Right lobe of liver (tissue), 4 donors: ENCODE data around the gene AMPD1.

ENCODE experiments used
- POLR2A ChIP-seq: fragments of 450-650 bp; IDR thresholded peaks from one replicate; pipeline ENCODE4 v1.6.1; 2017; ENCODE audit warnings: antibody characterized with exemption, mild to moderate bottlenecking
- TF ChIP-seq, protein P1 (sequence below), 4 donors: fragments of 200-600 bp in 3 of 4; fragments of 450-650 bp in 1 of 4; IDR thresholded peaks; one replicate each; pipeline versions ENCODE4 v1.5.1 to v1.8.0; 2016 to 2022; ENCODE audit warnings: antibody characterized with exemption in 4 of 4, mild to moderate bottlenecking in 2 of 4
- donor health status: DM: no; HTN: no; CAD: no.
- donor health status: DM: no; HTN: no; CAD: no.
- donor health status: DM: no; HTN: yes; CAD: no.

DNA sequence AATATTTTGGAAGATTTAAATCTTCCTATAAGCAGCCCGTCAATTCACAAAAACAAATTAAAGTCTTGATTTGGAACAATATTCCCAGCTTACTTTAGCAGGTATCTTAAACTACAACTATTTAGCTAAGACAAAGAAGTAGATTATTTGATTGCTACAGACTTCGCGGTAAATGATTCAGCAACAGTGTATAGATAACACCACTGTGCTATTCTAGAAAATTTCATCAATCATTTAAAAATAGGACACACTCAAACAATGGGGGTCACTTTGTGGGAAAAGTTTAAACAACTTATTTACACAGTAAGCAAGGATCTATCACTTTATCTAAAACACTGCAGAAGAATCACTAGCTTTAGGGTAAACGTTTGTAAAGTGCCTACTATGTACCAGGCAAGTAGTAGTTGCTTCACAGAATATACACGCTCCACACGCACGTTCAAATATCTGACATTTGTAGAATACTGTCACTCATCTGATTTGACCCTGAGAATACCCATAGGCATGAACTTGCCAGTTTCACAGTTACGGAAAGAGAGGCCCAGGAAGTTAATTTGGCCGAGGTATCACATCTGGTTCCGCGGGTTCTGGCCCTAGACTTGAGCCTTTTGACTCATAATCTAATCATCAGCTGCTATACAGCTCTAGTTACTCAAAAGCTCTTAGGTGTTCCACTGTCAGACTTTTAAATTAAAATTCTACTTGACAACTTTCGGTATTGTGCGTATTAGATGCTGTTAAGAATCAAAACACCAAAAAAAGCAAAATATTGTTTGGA lies 26.4 kb downstream of the AMPD1 start:
- TF ChIP-seq, protein P1, sequence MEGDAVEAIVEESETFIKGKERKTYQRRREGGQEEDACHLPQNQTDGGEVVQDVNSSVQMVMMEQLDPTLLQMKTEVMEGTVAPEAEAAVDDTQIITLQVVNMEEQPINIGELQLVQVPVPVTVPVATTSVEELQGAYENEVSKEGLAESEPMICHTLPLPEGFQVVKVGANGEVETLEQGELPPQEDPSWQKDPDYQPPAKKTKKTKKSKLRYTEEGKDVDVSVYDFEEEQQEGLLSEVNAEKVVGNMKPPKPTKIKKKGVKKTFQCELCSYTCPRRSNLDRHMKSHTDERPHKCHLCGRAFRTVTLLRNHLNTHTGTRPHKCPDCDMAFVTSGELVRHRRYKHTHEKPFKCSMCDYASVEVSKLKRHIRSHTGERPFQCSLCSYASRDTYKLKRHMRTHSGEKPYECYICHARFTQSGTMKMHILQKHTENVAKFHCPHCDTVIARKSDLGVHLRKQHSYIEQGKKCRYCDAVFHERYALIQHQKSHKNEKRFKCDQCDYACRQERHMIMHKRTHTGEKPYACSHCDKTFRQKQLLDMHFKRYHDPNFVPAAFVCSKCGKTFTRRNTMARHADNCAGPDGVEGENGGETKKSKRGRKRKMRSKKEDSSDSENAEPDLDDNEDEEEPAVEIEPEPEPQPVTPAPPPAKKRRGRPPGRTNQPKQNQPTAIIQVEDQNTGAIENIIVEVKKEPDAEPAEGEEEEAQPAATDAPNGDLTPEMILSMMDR (IDR thresholded peaks at IDR 0.05), result no peak
- TF ChIP-seq POLR2A, result no peak
